ENCODE results near the gene PID1. TPM values are rescaled to one million over a fixed set of nuclear protein-coding genes. Genes with fewer than 3 reads are reported as not detected.

Gene PID1
- polyA plus RNA-seq, 1 of the 3 experiments (the other 2 are of a cell fraction): 0.16 TPM

- no peaks in the 10 kb centered on the region for H3K4me1 ChIP-seq (ENCODE audit: control insufficient read depth in 1 of 2, insufficient read depth in 2 of 2, low read depth in 1 of 2, low read length in 1 of 2)
- H3F3A ChIP-seq (replicated peaks; ENCODE audit: insufficient read depth): no peaks in the 10 kb centered on the region
- CTCF ChIA-PET: interaction anchor here (0.5 kb wide), 1 partner anchor 500 kb away, joined by 3 read pairs; no protein-coding TSS in a partner anchor
- no peak overlapping the region for H3K4me2 ChIP-seq
- no peaks in the 10 kb centered on the region for H4K20me1 ChIP-seq (ENCODE audit: insufficient read depth)
- H2AFZ ChIP-seq (ENCODE audit: low read depth): no peak overlapping the region
- no peaks in the 10 kb centered on the region for H3K27me3 ChIP-seq (ENCODE audit: insufficient read depth)
- no peak for TF ChIP-seq MAX (IDR thresholded peaks at IDR 0.05; ENCODE audit: low read depth)
- no peak overlapping the region for H3K27ac ChIP-seq (ENCODE audit: low read depth in 2 of 2, low read length in 1 of 2)
- no peaks in the 10 kb centered on the region for H3K9me3 ChIP-seq
- no peak for DNase-seq
- no peaks in the 10 kb centered on the region for H3K36me3 ChIP-seq (replicated peaks in 1 of 2; ENCODE audit: control insufficient read depth in 1 of 2, insufficient read depth in 2 of 2, low read length in 1 of 2)
- H3K4me3 ChIP-seq (ENCODE audit: low read depth in 2 of 2, low read length in 1 of 2): no peak overlapping the region
- no peak overlapping the region for H3K9ac ChIP-seq
- H3K79me2 ChIP-seq (ENCODE audit: insufficient read depth): no peaks in the 10 kb centered on the region
- WGBS (ENCODE audit: low lambda C conversion rate): 18% methylated on average over 2 of the region's 2 CpGs
- POLR2A ChIA-PET: no interaction called here
- H3K9me2 ChIP-seq: no peaks in the 10 kb centered on the region
These were observed 107.2 kb downstream of the PID1 start for GRCh38 chr2:229163893-229164292.

GRCh38 chr2:229162015-229162414 is 109.1 kb downstream of the PID1 start:
- H3K79me2 ChIP-seq (ENCODE audit: insufficient read depth): no peaks in the 10 kb centered on the region
- no peak overlapping the region for H3K4me3 ChIP-seq (ENCODE audit: low read depth in 2 of 2, low read length in 1 of 2)
- ChIA-PET CTCF (interaction anchor here (0.6 kb wide), 1 partner anchor 425 kb away, joined by 3 read pairs; no protein-coding TSS in a partner anchor), POLR2A (no interaction called here)
- no peaks in the 10 kb centered on the region for H3F3A ChIP-seq (replicated peaks; ENCODE audit: insufficient read depth)
- H3K9me3 ChIP-seq: no peaks in the 10 kb centered on the region
- H3K9me2 ChIP-seq: no peaks in the 10 kb centered on the region
- TF ChIP-seq IRF3 (IDR thresholded peaks at IDR 0.05; ENCODE audit: low read depth, low read length) (no peak), FOSL2 (IDR thresholded peaks at IDR 0.05; ENCODE audit: borderline replicate concordance, low read depth) (no peak), CTCF (IDR thresholded peaks at IDR 0.05) (no peak)
- no peak overlapping the region for H3K27ac ChIP-seq (ENCODE audit: low read depth in 2 of 2, low read length in 1 of 2)
- WGBS (ENCODE audit: low lambda C conversion rate): 66% methylated on average over 4 of the region's 4 CpGs
- no peaks in the 10 kb centered on the region for H3K4me1 ChIP-seq (ENCODE audit: control insufficient read depth in 1 of 2, insufficient read depth in 2 of 2, low read depth in 1 of 2, low read length in 1 of 2)
- H3K4me2 ChIP-seq: no peak overlapping the region
- H3K27me3 ChIP-seq (ENCODE audit: insufficient read depth): no peaks in the 10 kb centered on the region
- no peak overlapping the region for H3K9ac ChIP-seq
- no peak for DNase-seq
- no peaks in the 10 kb centered on the region for H3K36me3 ChIP-seq (replicated peaks in 1 of 2; ENCODE audit: control insufficient read depth in 1 of 2, insufficient read depth in 2 of 2, low read length in 1 of 2)
- no peaks in the 10 kb centered on the region for H4K20me1 ChIP-seq (ENCODE audit: insufficient read depth)
- H2AFZ ChIP-seq (ENCODE audit: low read depth): no peak overlapping the region

GRCh38 chr2:229160984-229161383 is 110.1 kb downstream of the PID1 start:
- DNase-seq: no peak
- Histone ChIP-seq H3K4me2 (no peak overlapping the region), H3K4me3 (ENCODE audit: low read depth in 2 of 2, low read length in 1 of 2) (no peak overlapping the region), H3F3A (replicated peaks; ENCODE audit: insufficient read depth) (no peaks in the 10 kb centered on the region), H2AFZ (ENCODE audit: low read depth) (no peak overlapping the region), H3K9ac (no peak overlapping the region), H3K4me1 (ENCODE audit: control insufficient read depth in 1 of 2, insufficient read depth in 2 of 2, low read depth in 1 of 2, low read length in 1 of 2) (no peaks in the 10 kb centered on the region), H3K79me2 (ENCODE audit: insufficient read depth) (no peaks in the 10 kb centered on the region), H3K27me3 (ENCODE audit: insufficient read depth) (no peaks in the 10 kb centered on the region), H3K9me3 (no peaks in the 10 kb centered on the region), H3K36me3 (replicated peaks in 1 of 2; ENCODE audit: control insufficient read depth in 1 of 2, insufficient read depth in 2 of 2, low read length in 1 of 2) (no peaks in the 10 kb centered on the region), H3K27ac (ENCODE audit: low read depth in 2 of 2, low read length in 1 of 2) (no peak overlapping the region), H4K20me1 (ENCODE audit: insufficient read depth) (no peaks in the 10 kb centered on the region), H3K9me2 (no peaks in the 10 kb centered on the region)
- no peak for TF ChIP-seq EP300 (IDR thresholded peaks at IDR 0.05; ENCODE audit: borderline replicate concordance in 1 of 2, low read depth in 1 of 2, low read length in 1 of 2)
- TF ChIP-seq RCOR1 (IDR thresholded peaks at IDR 0.05; ENCODE audit: low read length): no peak
- no peak for TF ChIP-seq FOXM1 (IDR thresholded peaks at IDR 0.05; ENCODE audit: low read depth)
- no peak for TF ChIP-seq EZH2phosphoT487 (IDR thresholded peaks at IDR 0.05; ENCODE audit: borderline replicate concordance, low read depth)
- 30% methylated on average over 2 of the region's 2 CpGs for WGBS (ENCODE audit: low lambda C conversion rate)
- CTCF ChIA-PET: no interaction called here
- POLR2A ChIA-PET: no interaction called here
